ENCODE measurements around the gene RPL3. TPM values are rescaled to one million over a fixed set of nuclear protein-coding genes. Genes with fewer than 3 reads are reported as not detected.
A peak's percentile ranks its signal among the peaks of the same experiment; 100 is the strongest.
"Not testable (repeated sequence)": the region's sequence is repeated elsewhere in the genome, so short reads cannot be mapped to it uniquely, and the experiment has no call there.

Gene RPL3
- total and polyA plus RNA-seq, 4 donors: 1,469 to 4,700 (median 2,307) TPM

- intact Hi-C loops (cut with DNase I); ATAC-seq (ENCODE audit: low FRiP score); H3K27ac ChIP-seq (ENCODE audit: low read depth in 1 of 2, low read length in 2 of 2); H3K4me1 ChIP-seq (ENCODE audit: control insufficient read depth in 1 of 2, insufficient read depth in 2 of 2, low read length in 2 of 2); H3K9me3 ChIP-seq (ENCODE audit: control insufficient read depth, low read length); H3K36me3 ChIP-seq (ENCODE audit: control insufficient read depth in 1 of 2, insufficient read depth in 2 of 2, low read length in 1 of 2); H3K27me3 ChIP-seq (ENCODE audit: control insufficient read depth in 1 of 2, insufficient read depth in 2 of 2, low read length in 1 of 2); DNase-seq; H3K4me3 ChIP-seq (ENCODE audit: low read length in 2 of 2): not testable (repeated sequence)
- WGBS, 2 donors: 94 to 96% methylated on average over 12 to 14 of the region's 14 CpGs
Observed at GRCh38 chr22:39355805-39356204, 36.4 kb upstream of the RPL3 start.

- no peak overlapping the region for H3K27ac ChIP-seq (ENCODE audit: low read depth in 1 of 2, low read length in 2 of 2)
- 89% methylated on average over 12 of the region's 12 CpGs for whole genome bisulfite sequencing, 2 donors
- no peaks in the 10 kb centered on the region for H3K4me1 ChIP-seq (ENCODE audit: control insufficient read depth in 1 of 2, insufficient read depth in 2 of 2, low read length in 2 of 2)
- H3K36me3 ChIP-seq (ENCODE audit: control insufficient read depth in 1 of 2, insufficient read depth in 2 of 2, low read length in 1 of 2): no peaks in the 10 kb centered on the region
- no peak for DNase-seq
- H3K4me3 ChIP-seq (ENCODE audit: low read length in 2 of 2): no peak overlapping the region
- ATAC-seq (ENCODE audit: low FRiP score): no peak
- intact Hi-C loops (cut with DNase I): no loop called here
- H3K9me3 ChIP-seq (ENCODE audit: control insufficient read depth, low read length): no peaks in the 10 kb centered on the region
- H3K27me3 ChIP-seq (ENCODE audit: control insufficient read depth in 1 of 2, insufficient read depth in 2 of 2, low read length in 1 of 2): no peaks in the 10 kb centered on the region
Observed at GRCh38 chr22:39355080-39355479, 35.7 kb upstream of the RPL3 start.

GRCh38 chr22:39353346-39353745 is 33.9 kb upstream of the RPL3 start:
- H3K4me1 ChIP-seq (ENCODE audit: control insufficient read depth in 1 of 2, insufficient read depth in 2 of 2, low read length in 2 of 2): no peaks in the 10 kb centered on the region
- H3K27ac ChIP-seq (ENCODE audit: low read depth in 1 of 2, low read length in 2 of 2): no peak overlapping the region
- DNase-seq: no peak
- no peaks in the 10 kb centered on the region for H3K9me3 ChIP-seq (ENCODE audit: control insufficient read depth, low read length)
- 90 to 91% methylated on average over 9 of the region's 9 CpGs for WGBS, 2 donors
- intact Hi-C loops (cut with DNase I): no loop called here
- H3K36me3 ChIP-seq (ENCODE audit: control insufficient read depth in 1 of 2, insufficient read depth in 2 of 2, low read length in 1 of 2): no peaks in the 10 kb centered on the region
- no peak overlapping the region for H3K4me3 ChIP-seq (ENCODE audit: low read length in 2 of 2)
- no peak for ATAC-seq (ENCODE audit: low FRiP score)
- H3K27me3 ChIP-seq (ENCODE audit: control insufficient read depth in 1 of 2, insufficient read depth in 2 of 2, low read length in 1 of 2): no peaks in the 10 kb centered on the region

GRCh38 chr22:39352306-39352891 is 33.0 kb upstream of the RPL3 start:
- WGBS, 2 donors: 76 to 88% methylated on average over 7 of the region's 7 CpGs
- Histone ChIP-seq H3K27me3 (ENCODE audit: control insufficient read depth in 1 of 2, insufficient read depth in 2 of 2, low read length in 1 of 2) (no peaks in the 10 kb centered on the region), H3K36me3 (ENCODE audit: control insufficient read depth in 1 of 2, insufficient read depth in 2 of 2, low read length in 1 of 2) (no peaks in the 10 kb centered on the region), H3K4me3 (ENCODE audit: low read length in 2 of 2) (no peak overlapping the region), H3K27ac (ENCODE audit: low read depth in 1 of 2, low read length in 2 of 2) (no peak overlapping the region), H3K4me1 (ENCODE audit: control insufficient read depth in 1 of 2, insufficient read depth in 2 of 2, low read length in 2 of 2) (no peaks in the 10 kb centered on the region), H3K9me3 (ENCODE audit: control insufficient read depth, low read length) (no peaks in the 10 kb centered on the region)
- DNase-seq (no peak), ATAC-seq (ENCODE audit: low FRiP score) (no peak)
- intact Hi-C loops (cut with DNase I): no loop called here

- no peaks in the 10 kb centered on the region for H3K27me3 ChIP-seq (ENCODE audit: control insufficient read depth in 1 of 2, insufficient read depth in 2 of 2, low read length in 1 of 2)
- WGBS, 2 donors: 73 to 75% methylated on average over 8 of the region's 8 CpGs
- DNase-seq (no peak), ATAC-seq (ENCODE audit: low FRiP score) (no peak)
- intact Hi-C loops (cut with DNase I): no loop called here
- no peak overlapping the region for H3K27ac ChIP-seq (ENCODE audit: low read depth in 1 of 2, low read length in 2 of 2)
- H3K4me1 ChIP-seq (ENCODE audit: control insufficient read depth in 1 of 2, insufficient read depth in 2 of 2, low read length in 2 of 2): no peaks in the 10 kb centered on the region
- no peaks in the 10 kb centered on the region for H3K9me3 ChIP-seq (ENCODE audit: control insufficient read depth, low read length)
- no peak overlapping the region for H3K4me3 ChIP-seq (ENCODE audit: low read length in 2 of 2)
- no peaks in the 10 kb centered on the region for H3K36me3 ChIP-seq (ENCODE audit: control insufficient read depth in 1 of 2, insufficient read depth in 2 of 2, low read length in 1 of 2)
Observed at GRCh38 chr22:39351689-39352214, 32.3 kb upstream of the RPL3 start.

- Histone ChIP-seq H3K9me3 (ENCODE audit: control insufficient read depth, low read length) (no peaks in the 10 kb centered on the region), H3K36me3 (ENCODE audit: control insufficient read depth in 1 of 2, insufficient read depth in 2 of 2, low read length in 1 of 2) (no peaks in the 10 kb centered on the region), H3K27ac (ENCODE audit: low read depth in 1 of 2, low read length in 2 of 2) (no peak overlapping the region), H3K4me1 (ENCODE audit: control insufficient read depth in 1 of 2, insufficient read depth in 2 of 2, low read length in 2 of 2) (no peaks in the 10 kb centered on the region), H3K4me3 (ENCODE audit: low read length in 2 of 2) (peak overlapping the region in 1 of 2 donors; percentile 59), H3K27me3 (ENCODE audit: control insufficient read depth in 1 of 2, insufficient read depth in 2 of 2, low read length in 1 of 2) (no peaks in the 10 kb centered on the region)
- 78 to 82% methylated on average over 14 of the region's 14 CpGs for WGBS, 2 donors
- ATAC-seq (ENCODE audit: low FRiP score) (peak; percentile 17), DNase-seq (no peak)
- intact Hi-C loops (cut with DNase I): no loop called here
Observed at GRCh38 chr22:39350757-39351688, 31.6 kb upstream of the RPL3 start.

GRCh38 chr22:39349967-39350726 is 30.7 kb upstream of the RPL3 start, which contains the start of gene SYNGR1:
Gene SYNGR1, plus strand, starts transcription at chr22:39349991. Its CDS starts 20 bp downstream, at chr22:39350011.
- Histone ChIP-seq H3K4me1 (ENCODE audit: control insufficient read depth in 1 of 2, insufficient read depth in 2 of 2, low read length in 2 of 2) (no peaks in the 10 kb centered on the region), H3K4me3 (ENCODE audit: low read length in 2 of 2) (peak within 1 kb of the TSS; percentile 54 to 59), H3K27me3 (ENCODE audit: control insufficient read depth in 1 of 2, insufficient read depth in 2 of 2, low read length in 1 of 2) (no peaks in the 10 kb centered on the region), H3K27ac (ENCODE audit: low read depth in 1 of 2, low read length in 2 of 2) (no peak within 1 kb of the TSS), H3K36me3 (ENCODE audit: control insufficient read depth in 1 of 2, insufficient read depth in 2 of 2, low read length in 1 of 2) (no peaks in the 10 kb centered on the region), H3K9me3 (ENCODE audit: control insufficient read depth, low read length) (no peaks in the 10 kb centered on the region)
- intact Hi-C loops (cut with DNase I): no loop called here
- peak; percentile 28 for ATAC-seq (ENCODE audit: low FRiP score)
- WGBS, 2 donors: 1% methylated on average over 27 to 87 of the region's 87 CpGs
- no peak for DNase-seq

- DNase-seq: peak in 1 of 2 donors; percentile 70
- Histone ChIP-seq H3K9me3 (ENCODE audit: control insufficient read depth, low read length) (no peaks in the 10 kb centered on the region), H3K27ac (ENCODE audit: low read depth in 1 of 2, low read length in 2 of 2) (no peak overlapping the region), H3K4me3 (ENCODE audit: low read length in 2 of 2) (peak overlapping the region; percentile 54 to 59), H3K27me3 (ENCODE audit: control insufficient read depth in 1 of 2, insufficient read depth in 2 of 2, low read length in 1 of 2) (no peaks in the 10 kb centered on the region), H3K36me3 (ENCODE audit: control insufficient read depth in 1 of 2, insufficient read depth in 2 of 2, low read length in 1 of 2) (no peaks in the 10 kb centered on the region), H3K4me1 (ENCODE audit: control insufficient read depth in 1 of 2, insufficient read depth in 2 of 2, low read length in 2 of 2) (no peaks in the 10 kb centered on the region)
- intact Hi-C loops (cut with DNase I): no loop called here
- ATAC-seq (ENCODE audit: low FRiP score): peak; percentile 59
- 0 to 1% methylated on average over 13 to 57 of the region's 57 CpGs for WGBS, 2 donors
Observed at GRCh38 chr22:39349506-39349966, 30.1 kb upstream of the RPL3 start.

Data from aorta (tissue), 5 donors.